Measurements from ENCODE around the gene ADAMTS10. TPM values are rescaled to one million over a fixed set of nuclear protein-coding genes. Genes with fewer than 3 reads are reported as not detected.
"Not testable (repeated sequence)": the region's sequence is repeated elsewhere in the genome, so short reads cannot be mapped to it uniquely, and the experiment has no call there.

Gene ADAMTS10
- total RNA-seq, 1 experiment from 2014 or later: not detected

GRCh38 chr19:8637070-8637469, 26.6 kb upstream of the ADAMTS10 start:
- not testable (repeated sequence) for H3K9me3 ChIP-seq (replicated peaks); H3K27ac ChIP-seq; H3K36me3 ChIP-seq; H3K4me3 ChIP-seq; H3K4me1 ChIP-seq; DNase-seq; H3K27me3 ChIP-seq

- no peaks in the 10 kb centered on the region for H3K4me1 ChIP-seq
- no peaks in the 10 kb centered on the region for H3K27me3 ChIP-seq
- H3K4me3 ChIP-seq: no peak overlapping the region
- H3K9me3 ChIP-seq (replicated peaks): no peaks in the 10 kb centered on the region
- H3K36me3 ChIP-seq: no peaks in the 10 kb centered on the region
- no peak overlapping the region for H3K27ac ChIP-seq
- no peak for DNase-seq
Measured at GRCh38 chr19:8635422-8635821, 24.9 kb upstream of the ADAMTS10 start.

- no peak overlapping the region for H3K27ac ChIP-seq
- H3K4me3 ChIP-seq: no peak overlapping the region
- no peaks in the 10 kb centered on the region for H3K4me1 ChIP-seq
- DNase-seq: peak; percentile 19 to 31
- H3K9me3 ChIP-seq (replicated peaks): no peaks in the 10 kb centered on the region
- H3K36me3 ChIP-seq: no peaks in the 10 kb centered on the region
- no peaks in the 10 kb centered on the region for H3K27me3 ChIP-seq
Measured at GRCh38 chr19:8631425-8631819, 20.9 kb upstream of the ADAMTS10 start.

GRCh38 chr19:8630796-8631424, 20.4 kb upstream of the ADAMTS10 start:
- Histone ChIP-seq H3K4me1 (no peaks in the 10 kb centered on the region), H3K27ac (no peak overlapping the region), H3K9me3 (replicated peaks) (no peaks in the 10 kb centered on the region), H3K27me3 (no peaks in the 10 kb centered on the region), H3K4me3 (no peak overlapping the region), H3K36me3 (no peaks in the 10 kb centered on the region)
- DNase-seq: no peak

GRCh38 chr19:8629996-8630683, 19.6 kb upstream of the ADAMTS10 start, which contains the start of gene NFILZ:
NFILZ (plus strand) TSS chr19:8630633; CDS start chr19:8676766, 46,133 bp downstream.
- Histone ChIP-seq H3K9me3 (replicated peaks) (no peaks in the 10 kb centered on the region), H3K4me1 (no peaks in the 10 kb centered on the region), H3K36me3 (no peaks in the 10 kb centered on the region), H3K27me3 (no peaks in the 10 kb centered on the region), H3K27ac (no peak within 1 kb of the TSS), H3K4me3 (no peak within 1 kb of the TSS)
- no peak for DNase-seq

GRCh38 chr19:8629184-8629583, 18.7 kb upstream of the ADAMTS10 start:
- Histone ChIP-seq H3K9me3 (replicated peaks) (no peaks in the 10 kb centered on the region), H3K27me3 (no peaks in the 10 kb centered on the region), H3K36me3 (no peaks in the 10 kb centered on the region), H3K4me1 (no peaks in the 10 kb centered on the region), H3K27ac (no peak overlapping the region), H3K4me3 (no peak overlapping the region)
- DNase-seq: no peak

GRCh38 chr19:8626842-8627241, 16.3 kb upstream of the ADAMTS10 start:
- no peaks in the 10 kb centered on the region for H3K4me1 ChIP-seq
- no peaks in the 10 kb centered on the region for H3K27me3 ChIP-seq
- no peaks in the 10 kb centered on the region for H3K36me3 ChIP-seq
- no peak overlapping the region for H3K4me3 ChIP-seq
- no peaks in the 10 kb centered on the region for H3K9me3 ChIP-seq (replicated peaks)
- DNase-seq: no peak
- no peak overlapping the region for H3K27ac ChIP-seq

GRCh38 chr19:8622886-8623285, 12.4 kb upstream of the ADAMTS10 start:
- H3K9me3 ChIP-seq (replicated peaks); H3K27ac ChIP-seq; H3K36me3 ChIP-seq; H3K4me3 ChIP-seq; H3K27me3 ChIP-seq; H3K4me1 ChIP-seq; DNase-seq: not testable (repeated sequence)

- H3K4me3 ChIP-seq: no peak overlapping the region
- H3K27ac ChIP-seq: no peak overlapping the region
- H3K27me3 ChIP-seq: no peaks in the 10 kb centered on the region
- H3K36me3 ChIP-seq: no peaks in the 10 kb centered on the region
- H3K9me3 ChIP-seq (replicated peaks): no peaks in the 10 kb centered on the region
- H3K4me1 ChIP-seq: no peaks in the 10 kb centered on the region
- peak in 1 of 2 experiments; percentile 23 for DNase-seq
Measured at GRCh38 chr19:8618751-8619150, 8.2 kb upstream of the ADAMTS10 start.

GRCh38 chr19:8617984-8618383, 7.5 kb upstream of the ADAMTS10 start:
- no peak for DNase-seq
- H3K27me3 ChIP-seq: no peaks in the 10 kb centered on the region
- no peaks in the 10 kb centered on the region for H3K4me1 ChIP-seq
- no peaks in the 10 kb centered on the region for H3K9me3 ChIP-seq (replicated peaks)
- H3K4me3 ChIP-seq: no peak overlapping the region
- H3K36me3 ChIP-seq: no peaks in the 10 kb centered on the region
- no peak overlapping the region for H3K27ac ChIP-seq

GRCh38 chr19:8617325-8617724, 6.8 kb upstream of the ADAMTS10 start:
- not testable (repeated sequence) for DNase-seq; H3K27me3 ChIP-seq; H3K27ac ChIP-seq; H3K4me1 ChIP-seq; H3K4me3 ChIP-seq; H3K9me3 ChIP-seq (replicated peaks); H3K36me3 ChIP-seq

GRCh38 chr19:8616861-8617260, 6.3 kb upstream of the ADAMTS10 start:
- no peaks in the 10 kb centered on the region for H3K27me3 ChIP-seq
- H3K27ac ChIP-seq: no peak overlapping the region
- H3K4me1 ChIP-seq: no peaks in the 10 kb centered on the region
- no peak for DNase-seq
- H3K9me3 ChIP-seq (replicated peaks): no peaks in the 10 kb centered on the region
- no peak overlapping the region for H3K4me3 ChIP-seq
- H3K36me3 ChIP-seq: no peaks in the 10 kb centered on the region

- no peaks in the 10 kb centered on the region for H3K9me3 ChIP-seq (replicated peaks)
- no peaks in the 10 kb centered on the region for H3K36me3 ChIP-seq
- H3K4me1 ChIP-seq: no peaks in the 10 kb centered on the region
- H3K27ac ChIP-seq: no peak overlapping the region
- H3K27me3 ChIP-seq: no peaks in the 10 kb centered on the region
- H3K4me3 ChIP-seq: no peak overlapping the region
- peak; percentile 30 to 61 for DNase-seq
Measured at GRCh38 chr19:8615813-8616596, 5.5 kb upstream of the ADAMTS10 start.

- H3K4me3 ChIP-seq: no peak overlapping the region
- no peak for DNase-seq
- H3K9me3 ChIP-seq (replicated peaks): no peaks in the 10 kb centered on the region
- no peak overlapping the region for H3K27ac ChIP-seq
- H3K27me3 ChIP-seq: no peaks in the 10 kb centered on the region
- H3K36me3 ChIP-seq: no peaks in the 10 kb centered on the region
- no peaks in the 10 kb centered on the region for H3K4me1 ChIP-seq
Measured at GRCh38 chr19:8615024-8615423, 4.5 kb upstream of the ADAMTS10 start.

GRCh38 chr19:8614455-8614854, 3.9 kb upstream of the ADAMTS10 start:
- Histone ChIP-seq H3K27ac (no peak overlapping the region), H3K27me3 (no peaks in the 10 kb centered on the region), H3K9me3 (replicated peaks) (no peaks in the 10 kb centered on the region), H3K36me3 (no peaks in the 10 kb centered on the region), H3K4me3 (no peak overlapping the region), H3K4me1 (no peaks in the 10 kb centered on the region)
- no peak for DNase-seq

Measured in SJCRH30 (cell line).